ENCODE measurements around the gene TNFAIP8L1. TPM values are rescaled to one million over a fixed set of nuclear protein-coding genes. Genes with fewer than 3 reads are reported as not detected.

The TNFAIP8L1 gene
- total RNA-seq, 1 experiment from 2014 or later, result 21.8 TPM

- no peaks in the 10 kb centered on the region for H3K9me3 ChIP-seq
- CTCF ChIA-PET, result interaction anchor here (0.5 to 2.2 kb wide), 7 partner anchors 47 to 332 kb away, joined by 3 to 22 read pairs (median 6); partner anchors contain the start of gene FSD1
- no peaks in the 10 kb centered on the region for H3K36me3 ChIP-seq (ENCODE audit: control insufficient read depth, insufficient read depth, low read length)
- no peak for TF ChIP-seq CTCF (IDR thresholded peaks at IDR 0.05; ENCODE audit: insufficient read depth in 1 of 2, low read depth in 1 of 2, low read length in 1 of 2, severe bottlenecking in 1 of 2, unreplicated experiment in 1 of 2)
- no peaks in the 10 kb centered on the region for H3K27me3 ChIP-seq (replicated peaks; ENCODE audit: control insufficient read depth, insufficient read depth, low read length)
- no peak for DNase-seq
- H3K27ac Mint-ChIP-seq (ENCODE audit: unreplicated experiment), result no peak overlapping the region
- no peak overlapping the region; the same call in 1 of the 2 replicates for H3K4me3 ChIP-seq (ENCODE audit: low read depth, low read length)
- peak overlapping the region; percentile 43 for H3K4me3 Mint-ChIP-seq (ENCODE audit: unreplicated experiment)
- H3K9me3 Mint-ChIP-seq (ENCODE audit: unreplicated experiment), result no peaks in the 10 kb centered on the region
- POLR2A ChIA-PET, result no interaction called here
- no TSS peak for BruUV-seq (replicated peaks)
- intact Hi-C loops (cut with micrococcal nuclease; ENCODE audit: unreplicated experiment), result loop anchor here (1.0 to 2.0 kb wide), 2 partner anchors 47 to 80 kb away; no protein-coding TSS in a partner anchor
- no peaks in the 10 kb centered on the region for H3K27me3 Mint-ChIP-seq (ENCODE audit: insufficient read depth, unreplicated experiment)
- peaks cover 5% of the 10 kb centered on the region for H3K36me3 Mint-ChIP-seq (ENCODE audit: insufficient read depth, unreplicated experiment)
- H3K4me1 Mint-ChIP-seq (ENCODE audit: low read depth, unreplicated experiment), result peaks cover 12% of the 10 kb centered on the region
- peaks cover 12% of the 10 kb centered on the region; the same call in 1 of the 2 replicates for H3K4me1 ChIP-seq
Measured at GRCh38 chr19:4636761-4637160, 2.6 kb upstream of the TNFAIP8L1 start.

GRCh38 chr19:4638317-4638716 is 999 bp upstream of the TNFAIP8L1 start:
- H3K9me3 Mint-ChIP-seq (ENCODE audit: unreplicated experiment), result no peaks in the 10 kb centered on the region
- no peaks in the 10 kb centered on the region for H3K27me3 Mint-ChIP-seq (ENCODE audit: insufficient read depth, unreplicated experiment)
- peaks cover 12% of the 10 kb centered on the region; the same call in 1 of the 2 replicates for H3K4me1 ChIP-seq
- peaks cover 12% of the 10 kb centered on the region for H3K36me3 Mint-ChIP-seq (ENCODE audit: insufficient read depth, unreplicated experiment)
- no peaks in the 10 kb centered on the region for H3K9me3 ChIP-seq
- peak overlapping the region; percentile 85 for H3K4me3 Mint-ChIP-seq (ENCODE audit: unreplicated experiment)
- intact Hi-C loops (cut with micrococcal nuclease; ENCODE audit: unreplicated experiment), result no loop called here
- H3K4me3 ChIP-seq (ENCODE audit: low read depth, low read length), result no peak overlapping the region
- no peak for TF ChIP-seq CTCF (IDR thresholded peaks at IDR 0.05; ENCODE audit: insufficient read depth in 1 of 2, low read depth in 1 of 2, low read length in 1 of 2, severe bottlenecking in 1 of 2, unreplicated experiment in 1 of 2)
- no TSS peak for BruUV-seq (replicated peaks)
- no peak for DNase-seq
- peaks cover 1% of the 10 kb centered on the region; the same call in 1 of the 2 replicates for H3K36me3 ChIP-seq (ENCODE audit: control insufficient read depth, insufficient read depth, low read length)
- no peaks in the 10 kb centered on the region for H3K27me3 ChIP-seq (replicated peaks; ENCODE audit: control insufficient read depth, insufficient read depth, low read length)
- POLR2A ChIA-PET, result no interaction called here
- CTCF ChIA-PET, result no interaction called here
- H3K4me1 Mint-ChIP-seq (ENCODE audit: low read depth, unreplicated experiment), result peaks cover 10% of the 10 kb centered on the region
- peak overlapping the region; percentile 95 for H3K27ac Mint-ChIP-seq (ENCODE audit: unreplicated experiment)

GRCh38 chr19:4639531-4640246 is 373 bp downstream of the TNFAIP8L1 start:
- no peak for TF ChIP-seq CTCF (IDR thresholded peaks at IDR 0.05; ENCODE audit: insufficient read depth in 1 of 2, low read depth in 1 of 2, low read length in 1 of 2, severe bottlenecking in 1 of 2, unreplicated experiment in 1 of 2)
- Histone ChIP-seq H3K36me3 (ENCODE audit: control insufficient read depth, insufficient read depth, low read length) (peaks cover 1% of the 10 kb centered on the region; the same call in 1 of the 2 replicates), H3K4me1 (peaks cover 12% of the 10 kb centered on the region; the same call in 1 of the 2 replicates), H3K9me3 (no peaks in the 10 kb centered on the region), H3K27me3 (replicated peaks; ENCODE audit: control insufficient read depth, insufficient read depth, low read length) (no peaks in the 10 kb centered on the region), H3K4me3 (ENCODE audit: low read depth, low read length) (peak overlapping the region; percentile 72)
- Mint-ChIP-seq H3K4me1 (ENCODE audit: low read depth, unreplicated experiment) (peaks cover 7% of the 10 kb centered on the region), H3K4me3 (ENCODE audit: unreplicated experiment) (peak overlapping the region; percentile 85), H3K27ac (ENCODE audit: unreplicated experiment) (peak overlapping the region; percentile 95), H3K9me3 (ENCODE audit: unreplicated experiment) (no peaks in the 10 kb centered on the region), H3K27me3 (ENCODE audit: insufficient read depth, unreplicated experiment) (no peaks in the 10 kb centered on the region), H3K36me3 (ENCODE audit: insufficient read depth, unreplicated experiment) (peaks cover 12% of the 10 kb centered on the region)
- intact Hi-C loops (cut with micrococcal nuclease; ENCODE audit: unreplicated experiment), result no loop called here
- POLR2A ChIA-PET, result interaction anchor here (0.6 kb wide), 1 partner anchor 30 kb away, joined by 5 read pairs; the partner anchor contains the start of gene MYDGF
- CTCF ChIA-PET, result no interaction called here
- DNase-seq, result peak; percentile 49 to 63
- BruUV-seq (replicated peaks), result TSS peak; percentile 59
